Stimulated activated CD4-positive, alpha-beta T cell treated with anti-CD3 and anti-CD28 coated beads, Interleukin-4, amount 100 ng/mL, for 24 hours (primary cell): ENCODE data around the gene LEFTY2.
"Not testable (repeated sequence)": the region's sequence is repeated elsewhere in the genome, so short reads cannot be mapped to it uniquely, and the experiment has no call there.

Experiments used
- DNase-seq: peaks from one replicate; pipeline ENCODE4 v3.0.0-alpha.2; 2020

LEFTY2 gene

DNA sequence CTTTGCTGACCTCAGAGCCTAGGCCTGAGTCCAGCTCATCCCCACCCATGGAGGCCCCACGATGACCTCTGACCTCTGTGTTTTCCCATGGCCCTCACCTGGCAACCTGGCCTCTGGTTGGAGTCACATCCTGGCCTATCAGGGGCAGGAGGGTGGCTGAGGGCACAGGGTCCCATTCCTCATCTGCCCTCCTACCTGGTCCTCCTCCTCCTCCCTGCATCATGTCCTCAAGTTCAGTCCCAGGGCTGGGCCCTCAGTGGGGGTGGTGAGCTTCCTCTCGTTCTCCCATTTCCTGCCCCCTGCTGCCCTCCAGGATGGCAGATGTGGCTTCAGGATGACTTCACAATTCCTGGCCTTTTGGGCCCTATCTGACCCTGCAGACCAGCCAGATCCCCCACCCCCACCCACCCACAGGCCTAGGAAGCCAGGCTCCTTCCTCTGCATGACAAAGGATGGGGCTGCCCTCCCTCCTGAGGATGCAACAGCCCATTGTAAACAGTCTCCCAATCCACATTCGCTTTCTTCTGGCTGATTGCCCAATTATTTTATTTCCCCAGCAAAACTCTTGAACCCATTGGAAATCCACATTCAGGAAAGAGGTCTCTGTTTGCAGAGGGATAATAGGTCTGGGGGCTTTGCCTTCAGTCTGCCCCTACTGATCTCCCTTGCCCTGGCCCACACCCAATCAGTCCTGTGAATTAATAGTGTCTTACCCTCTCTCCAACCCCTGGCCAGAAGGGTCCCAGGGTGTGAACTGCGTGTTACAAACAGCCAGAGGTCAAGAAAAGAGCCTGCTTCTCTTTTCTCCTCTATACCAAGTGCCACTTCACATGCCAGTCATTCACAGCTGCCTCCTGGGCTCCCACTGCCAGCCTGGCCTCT, 41.7 kb downstream of the LEFTY2 start:
- no peak for DNase-seq

DNA sequence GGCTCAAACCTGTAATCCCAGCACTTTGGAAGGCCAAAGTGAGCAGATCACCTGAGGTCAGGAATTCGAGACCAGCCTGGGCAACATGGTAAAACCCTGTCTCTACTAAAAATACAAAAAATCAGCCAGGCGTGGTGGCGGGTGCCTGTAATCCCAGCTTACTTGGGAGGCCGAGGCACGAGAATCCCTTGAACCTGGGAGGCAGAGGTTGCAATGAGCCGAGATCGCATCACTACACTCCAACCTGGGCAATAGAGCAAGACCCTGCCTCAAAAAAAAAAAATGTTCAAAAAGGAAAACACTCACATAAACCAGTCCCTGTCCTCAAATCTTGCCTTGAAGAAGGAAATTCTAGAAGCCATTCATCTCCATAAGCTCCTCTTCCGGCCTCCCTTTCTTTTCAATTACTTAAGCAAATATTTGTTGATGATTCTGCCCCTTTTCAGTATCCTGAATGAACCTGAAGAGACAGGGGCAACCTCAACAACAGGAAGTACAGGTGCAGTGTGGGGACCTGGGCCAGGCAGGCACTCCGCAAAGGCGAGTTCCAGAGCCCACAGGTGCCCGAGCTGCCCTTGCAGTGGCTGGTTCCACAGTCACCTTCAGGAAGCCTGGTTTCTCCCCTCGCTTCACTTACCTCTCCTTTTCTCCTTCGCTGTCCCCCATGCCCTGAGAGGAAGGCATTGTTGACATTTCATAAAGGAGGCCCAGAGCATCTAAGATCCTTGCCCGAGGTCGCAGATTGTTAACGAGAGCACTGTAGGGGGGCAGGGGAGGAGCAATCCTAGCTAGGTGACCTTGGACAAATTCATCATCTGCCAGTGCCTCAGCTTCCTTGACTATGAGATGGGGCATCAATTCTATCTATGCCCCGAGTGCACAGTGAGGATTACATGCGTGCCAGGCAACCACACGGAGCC, 43.2 kb downstream of the LEFTY2 start:
- DNase-seq: no peak

DNA sequence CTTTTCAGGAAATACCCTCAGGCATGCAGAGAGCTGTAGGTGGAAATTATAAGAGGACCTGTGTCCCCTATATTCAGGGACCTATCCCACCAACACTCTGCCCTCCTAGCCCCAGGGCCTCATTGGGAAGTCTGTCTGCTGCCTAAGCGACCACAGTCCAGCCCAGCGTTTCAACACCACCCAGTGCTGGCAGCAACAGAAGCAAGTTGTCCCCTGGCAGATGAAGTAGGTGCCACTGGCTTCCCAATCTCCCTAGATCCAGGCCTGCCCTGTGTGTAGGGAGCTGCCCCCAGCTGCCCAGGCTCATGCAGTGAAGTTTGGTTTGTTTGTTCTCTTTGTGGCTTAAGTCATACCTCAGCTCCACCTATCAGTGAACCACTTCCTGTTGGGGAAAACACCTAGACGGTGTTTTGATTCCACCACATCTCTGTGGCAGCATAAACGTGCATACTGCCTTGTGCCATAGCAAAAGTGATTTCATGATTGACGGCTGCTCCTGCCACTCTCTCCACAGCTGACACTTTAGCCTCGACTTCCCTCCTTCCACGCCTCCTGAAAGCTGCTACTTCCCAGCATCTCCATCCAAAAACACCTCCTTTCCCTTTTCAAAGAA, 44.0 kb downstream of the LEFTY2 start:
- peak; percentile 77 for DNase-seq

DNA sequence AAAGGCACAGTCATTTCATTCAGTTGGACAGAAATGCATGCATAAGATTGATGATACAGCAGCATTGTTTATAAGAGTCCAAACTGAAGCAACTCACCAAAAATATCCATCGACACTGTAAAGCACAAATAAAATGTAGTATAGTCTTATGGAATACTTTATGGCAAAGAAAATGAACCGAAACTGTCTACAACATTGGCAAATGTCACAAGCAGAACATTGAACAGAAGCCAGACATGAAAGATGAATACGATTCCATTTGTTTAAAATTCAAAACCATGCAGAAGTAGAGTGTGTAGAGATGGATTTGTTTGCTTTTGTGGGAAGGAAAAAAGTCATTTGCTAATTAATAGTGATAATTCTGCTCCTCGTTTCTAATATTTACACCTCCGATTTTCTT, 44.5 kb downstream of the LEFTY2 start:
- DNase-seq: no peak

DNA sequence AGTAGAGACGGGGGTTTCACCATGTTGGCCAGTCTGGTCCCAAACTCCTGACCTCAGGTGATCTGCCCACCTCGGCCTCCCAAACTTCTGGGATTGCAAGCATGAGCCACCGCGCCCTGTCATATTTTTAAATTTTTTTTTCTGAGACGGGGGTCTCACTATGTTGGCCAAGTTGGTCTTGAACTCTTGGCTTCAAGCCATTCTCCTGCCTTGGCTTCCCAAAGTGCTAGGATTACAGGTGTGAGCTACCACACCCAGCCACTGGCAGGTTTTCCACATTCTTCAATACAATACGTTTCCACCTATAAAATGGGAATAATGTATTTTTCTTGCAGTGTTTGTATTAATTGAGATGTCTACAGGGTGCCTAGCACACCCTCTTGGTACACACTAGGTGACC, 48.7 kb downstream of the LEFTY2 start:
- no peak for DNase-seq

DNA sequence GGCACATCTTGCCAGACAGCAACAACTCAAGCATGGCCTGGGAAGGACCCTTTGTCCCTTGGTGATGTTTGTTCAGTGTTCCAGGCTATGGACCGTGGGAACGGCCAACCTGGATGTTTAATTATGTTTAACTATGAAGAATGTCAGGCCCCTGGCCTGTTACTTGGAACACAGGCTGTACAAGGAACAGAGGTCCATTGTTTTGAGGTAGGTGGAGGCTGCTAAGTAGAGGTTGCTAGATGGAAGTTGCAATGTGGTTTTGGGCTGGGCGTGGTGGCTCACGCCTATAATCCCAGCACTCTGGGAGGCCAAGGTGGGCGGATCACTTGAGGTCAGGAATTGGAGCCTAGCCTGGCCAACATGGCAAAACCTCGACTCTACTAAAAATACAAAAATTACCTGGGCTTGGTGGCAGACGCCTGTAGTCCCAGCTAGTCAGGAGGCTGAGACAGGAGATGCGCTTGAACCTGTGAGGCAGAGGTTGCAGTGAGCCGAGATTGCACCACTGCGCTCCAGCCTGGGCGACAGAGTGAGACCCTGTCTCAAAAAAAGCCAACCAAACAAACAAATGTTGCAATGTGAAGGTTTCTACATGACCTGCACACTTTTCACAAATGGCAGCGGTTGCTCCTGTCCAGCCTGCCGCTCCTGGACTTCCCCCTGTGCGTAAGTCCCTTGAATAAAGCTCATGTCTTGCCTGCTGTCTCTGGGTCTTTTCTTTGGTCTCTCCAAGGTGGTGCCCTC, 49.6 kb downstream of the LEFTY2 start:
- no peak for DNase-seq

DNA sequence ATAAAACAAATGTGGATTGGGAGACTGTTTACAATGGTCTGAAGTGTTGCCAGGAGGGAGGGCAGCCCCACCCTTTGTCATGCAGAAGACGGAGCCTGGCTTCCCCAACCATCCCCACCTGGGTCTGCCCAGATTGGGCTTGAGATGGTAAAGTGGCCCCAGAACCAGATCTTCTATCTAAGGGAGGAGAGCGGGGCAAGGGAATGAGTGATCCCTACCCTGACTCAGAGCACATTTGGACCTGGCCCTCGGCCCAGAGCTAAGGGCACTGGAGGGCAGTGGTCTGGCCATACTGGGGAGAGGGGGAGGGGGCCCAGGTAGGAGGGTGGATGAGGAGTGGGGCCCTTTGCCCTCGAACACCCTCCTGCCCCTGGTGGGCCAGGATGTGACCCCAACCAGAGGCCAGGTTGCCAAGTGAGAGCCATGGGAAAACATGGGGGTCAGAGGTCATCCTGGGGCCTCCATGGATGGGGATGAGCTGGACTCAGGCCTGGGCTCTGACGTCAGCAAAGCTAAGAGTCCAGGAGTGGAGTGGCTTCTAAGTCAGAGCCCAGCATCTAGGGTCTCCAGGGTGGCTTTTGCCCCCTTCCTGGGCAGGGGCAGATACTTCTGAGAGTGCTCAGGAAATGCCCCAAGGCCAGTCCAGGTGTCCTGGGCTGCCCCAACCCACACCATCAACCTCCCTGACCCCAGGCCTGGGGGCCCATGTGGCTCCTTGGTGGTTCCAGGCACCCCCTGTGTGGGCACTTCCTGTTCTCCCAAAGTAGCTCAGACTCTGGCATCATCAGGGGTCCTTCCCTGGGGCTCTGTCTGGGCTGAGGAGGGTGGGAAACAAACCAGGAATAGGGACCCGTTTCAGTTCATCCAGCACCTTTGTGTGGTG, 50.4 kb downstream of the LEFTY2 start:
- no peak for DNase-seq

DNA sequence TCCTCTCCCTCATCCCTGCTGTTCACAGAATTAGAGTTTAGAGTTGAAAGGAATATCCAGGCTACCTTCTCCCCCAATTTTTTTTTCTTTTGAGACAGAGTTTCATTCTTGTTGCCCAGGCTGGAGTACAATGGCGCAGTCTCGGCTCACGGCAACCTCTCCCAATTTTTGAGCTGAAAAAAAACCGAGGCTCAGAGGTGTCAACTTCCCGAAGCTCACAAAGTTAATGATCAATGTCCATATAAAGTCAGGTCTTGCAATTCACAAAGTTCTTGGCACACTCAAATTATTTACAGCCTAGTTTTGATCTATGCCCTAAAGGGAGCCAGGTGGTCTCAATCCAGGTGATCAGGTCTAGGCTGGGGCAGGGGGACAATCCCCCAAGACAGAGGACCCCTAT, 51.3 kb downstream of the LEFTY2 start:
- no peak for DNase-seq

DNA sequence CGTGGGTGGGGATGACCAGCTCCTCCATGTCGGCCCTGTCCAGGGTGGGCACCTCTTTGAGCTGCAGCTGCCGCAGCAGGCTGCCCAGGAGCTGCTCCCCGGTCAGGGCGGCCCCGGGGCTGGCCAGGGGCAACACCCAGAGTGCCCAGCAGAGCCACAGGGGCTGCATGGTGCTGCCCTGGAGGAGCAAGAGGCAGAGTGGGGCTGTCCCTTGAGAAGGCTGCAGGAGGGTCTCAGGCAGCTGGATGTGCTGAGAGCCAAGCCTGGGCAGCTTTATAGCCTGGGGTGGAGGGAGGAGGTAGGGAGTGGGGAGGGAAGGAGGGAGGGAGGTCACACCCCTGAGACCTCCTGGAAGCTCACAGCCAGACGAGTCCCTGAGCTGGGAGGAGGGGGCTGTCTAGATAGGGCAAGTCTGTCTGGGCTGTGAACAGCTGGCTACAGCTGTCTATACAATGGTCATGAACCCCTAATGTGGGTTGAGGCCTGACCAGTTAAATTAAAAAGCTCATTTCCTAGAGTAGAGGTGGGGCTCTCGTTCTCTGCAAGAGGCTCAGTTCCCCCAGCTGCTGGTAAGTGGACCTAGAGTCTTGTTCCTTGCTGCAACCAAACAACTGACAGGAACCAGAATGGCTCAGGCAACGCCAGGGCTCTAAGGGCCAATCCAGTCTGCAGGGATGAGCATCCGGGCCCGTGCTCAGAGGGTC, 52.0 kb downstream of the LEFTY2 start, which contains the start of gene LEFTY1:
TSS of gene LEFTY1 (minus strand) at position 249 of the 704 bp plus-strand sequence. CDS start at position 169, 80 bp downstream.
- DNase-seq: no peak

DNA sequence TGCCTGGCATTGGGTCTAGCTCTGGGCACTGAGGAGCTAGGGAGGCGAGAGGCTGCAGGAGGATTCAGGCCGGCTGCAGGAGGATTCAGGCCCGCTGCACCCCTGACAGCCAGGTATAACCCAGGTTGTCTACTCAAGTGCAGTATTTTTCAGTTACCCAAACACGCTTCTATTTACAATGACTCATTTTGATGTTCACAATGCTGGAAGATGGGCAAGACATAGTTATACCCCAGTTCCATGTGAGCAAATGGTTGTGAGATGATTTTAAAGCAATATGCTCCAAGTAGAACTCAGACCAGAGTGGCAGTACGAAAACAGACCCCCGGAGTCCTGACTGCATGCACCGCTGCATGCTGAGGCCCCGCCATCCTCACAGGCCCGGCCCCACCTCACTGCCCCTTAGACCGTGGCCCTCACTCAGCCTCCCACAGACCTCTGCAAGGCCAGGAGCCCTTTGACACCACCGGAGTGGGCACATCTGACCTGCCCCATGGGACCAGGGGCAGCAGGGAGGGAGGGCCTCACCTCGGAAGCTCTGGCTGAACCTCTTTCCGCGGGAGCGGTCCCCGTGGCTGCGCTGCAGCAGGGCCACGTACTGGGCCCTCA, 52.6 kb downstream of the LEFTY2 start:
- DNase-seq: no peak

DNA sequence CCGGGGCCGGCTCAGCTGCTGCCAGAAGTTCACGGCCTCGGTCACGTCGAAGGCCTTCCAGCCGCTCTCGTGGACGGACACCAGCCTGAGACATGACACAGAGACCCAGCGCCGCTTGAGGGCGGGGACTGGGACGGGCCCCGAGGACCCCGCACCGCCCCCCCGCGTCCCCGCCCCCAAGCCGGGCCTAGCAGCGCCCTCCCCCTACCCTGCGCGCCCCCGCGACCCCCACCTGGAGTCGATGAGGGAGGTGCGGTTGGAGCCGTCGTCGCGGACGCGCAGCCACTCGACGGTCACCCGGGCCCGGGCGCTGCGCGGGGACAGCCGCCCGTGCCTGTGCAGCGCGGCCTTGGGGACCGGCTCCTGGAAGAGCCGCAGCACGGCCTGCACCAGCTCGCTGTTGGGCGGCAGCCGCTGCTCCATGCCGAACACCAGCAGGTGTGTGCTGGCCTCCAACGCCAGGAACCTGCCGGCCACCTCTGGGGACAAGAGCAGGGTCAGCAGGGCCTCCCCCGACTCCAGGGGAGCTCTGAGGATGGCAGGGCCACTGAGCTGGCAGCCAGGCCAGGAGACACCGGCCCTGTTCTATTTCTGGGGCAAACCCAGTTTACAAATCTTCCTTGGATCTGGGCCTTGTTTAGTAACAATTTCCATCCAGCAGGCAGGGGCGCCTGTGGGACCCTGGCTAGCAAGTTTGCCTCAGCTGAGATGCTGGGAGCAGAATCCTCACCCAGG, 53.3 kb downstream of the LEFTY2 start:
- DNase-seq: not testable (repeated sequence)

DNA sequence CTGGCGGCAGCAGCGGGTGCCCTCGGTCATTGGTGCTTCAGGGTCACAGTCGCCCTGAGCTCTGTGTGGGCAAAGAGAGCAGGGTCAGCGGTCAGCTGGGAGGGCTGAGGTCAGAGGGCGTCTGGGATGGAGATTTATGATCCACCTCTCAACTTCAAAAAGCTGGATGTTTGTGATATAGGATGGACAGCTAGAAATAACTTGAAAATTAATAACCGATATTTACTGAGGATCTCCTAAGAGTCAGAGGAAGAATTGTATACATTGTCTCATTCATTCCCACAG, 54.0 kb downstream of the LEFTY2 start:
- DNase-seq: no peak
